A549 (cell line): ENCODE results near the gene LY86. TPM values are rescaled to one million over a fixed set of nuclear protein-coding genes. Genes with fewer than 3 reads are reported as not detected.

Source experiments
- ATAC-seq, 2 experiments: fragments of 200-7000 bp in 1 of 2; fragments of >200 bp in 1 of 2; cut with Nextera tagmentation in 1 of 2; cut with Tn5 transposase in 1 of 2; 3 replicates each; pipeline versions ENCODE4 v1.8.0 to v1.9.1; 2018 to 2020; ENCODE audit warnings: mild to moderate bottlenecking in 1 of 2, moderate library complexity in 1 of 2
- CTCF ChIA-PET: fragments of 300-600 bp; sonication (Branson Sonifier 250); formaldehyde crosslinking; extraction: SDS; loops from one replicate; lab custom pipeline; 2021; ENCODE audit warnings: antibody characterized with exemption, inconsistent platforms; lab: Yijun Ruan, JAX
- POLR2A ChIA-PET: fragments of 350-600 bp; formaldehyde crosslinking; extraction: SDS; loops from one replicate; lab custom pipeline; 2021; ENCODE audit warnings: antibody characterized with exemption, inconsistent platforms; lab: Yijun Ruan, JAX
- DNase-seq, 2 experiments: peaks; one replicate each; pipeline versions ENCODE4 v3.0.0 to v3.0.0-alpha.2; 2011 to 2016; ENCODE audit warnings: low read depth in 1 of 2, low spot score in 1 of 2
- FAIRE-seq: peaks from 2 replicates; lab custom pipeline; 2011; peaks lifted over from hg19 to GRCh38; lab: Jason Lieb, UNC
- H3K27ac ChIP-seq, 2 experiments: fragments of >200 bp; sonication (Bioruptor Twin); formaldehyde crosslinking; 3 replicates each; pipeline ENCODE4 v1.5.1; 2016 to 2017
- H3K4me1 ChIP-seq: fragments of >200 bp; sonication (Bioruptor Twin); formaldehyde crosslinking; 3 replicates; pipeline ENCODE4 v1.6.1; 2016
- H3K4me2 ChIP-seq: fragments of >200 bp; sonication (Bioruptor Twin); formaldehyde crosslinking; 3 replicates; pipeline ENCODE4 v1.6.1; 2016
- H3K4me3 ChIP-seq: fragments of >200 bp; sonication (Bioruptor Twin); formaldehyde crosslinking; 3 replicates; pipeline ENCODE4 v1.5.1; 2016
- H3K9me3 ChIP-seq: fragments of >200 bp; sonication (Bioruptor Twin); formaldehyde crosslinking; 3 replicates; pipeline ENCODE4 v1.6.1; 2016
- CBX2 ChIP-seq: fragments of 200-600 bp; sonication (generic); IDR thresholded peaks from 2 replicates; pipeline ENCODE4 v1.6.1; 2016; ENCODE audit warnings: low read depth, mild to moderate bottlenecking, borderline replicate concordance
- CEBPB ChIP-seq, 2 experiments: fragments of >200 bp in 1 of 2; sonication (Bioruptor Twin) in 1 of 2; formaldehyde crosslinking in 1 of 2; IDR thresholded peaks; 2 replicates each; pipeline ENCODE4 v1.6.1; 2012 to 2016
- CTCF ChIP-seq: fragments of >200 bp; sonication (Bioruptor Twin); formaldehyde crosslinking; IDR thresholded peaks from 3 replicates; pipeline ENCODE4 v1.5.1; 2016
- EHMT2 ChIP-seq: fragments of 200-600 bp; sonication (generic); IDR thresholded peaks from 2 replicates; pipeline ENCODE4 v1.6.1; 2016; ENCODE audit warnings: antibody characterized with exemption, low read depth, mild to moderate bottlenecking, moderate library complexity
- ESRRA ChIP-seq: fragments of 150-350 bp; IDR thresholded peaks from 2 replicates; pipeline ENCODE4 v1.6.1; 2014; ENCODE audit warnings: mild to moderate bottlenecking, low read length, borderline replicate concordance
- FOSB ChIP-seq: fragments of 250-450 bp; sonication (Bioruptor Pico); IDR thresholded peaks from 2 replicates; pipeline ENCODE4 v1.5.0; 2020; ENCODE audit warnings: mild to moderate bottlenecking, moderate library complexity
- FOSL2 ChIP-seq, 2 experiments: fragments of 450-650 bp in 1 of 2; fragments of >200 bp in 1 of 2; sonication (Bioruptor Twin) in 1 of 2; formaldehyde crosslinking; IDR thresholded peaks; 2 replicates each; pipeline versions ENCODE4 v1.5.0 to v1.6.1; 2016 to 2020; ENCODE audit warnings: mild to moderate bottlenecking in 1 of 2, moderate library complexity in 1 of 2
- MAFK ChIP-seq: fragments of 450-650 bp; IDR thresholded peaks from 2 replicates; pipeline ENCODE4 v1.6.1; 2014; ENCODE audit not compliant: partially characterized antibody
- NFE2L2 ChIP-seq: fragments of 150-350 bp; conservative IDR thresholded peaks from 2 replicates; pipeline ENCODE4 v1.6.1; 2014; ENCODE audit warnings: low read length
- NR3C1 ChIP-seq: fragments of >200 bp; sonication (Bioruptor Twin); formaldehyde crosslinking; IDR thresholded peaks from 3 replicates; pipeline ENCODE4 v1.6.1; 2017
- POLR2A ChIP-seq: IDR thresholded peaks from 2 replicates; pipeline ENCODE4 v1.6.1; 2012; ENCODE audit warnings: mild to moderate bottlenecking, low read length
- RAD21 ChIP-seq, 2 experiments: fragments of >200 bp in 1 of 2; sonication (Bioruptor Twin) in 1 of 2; formaldehyde crosslinking in 1 of 2; IDR thresholded peaks in 1 of 2; conservative IDR thresholded peaks in 1 of 2; 2 replicates in 1 of 2; 3 replicates in 1 of 2; pipeline ENCODE4 v1.6.1; 2012 to 2018; ENCODE audit warnings: inconsistent platforms in 1 of 2
- RNF2 ChIP-seq: fragments of 200-600 bp; sonication (generic); IDR thresholded peaks from 2 replicates; pipeline ENCODE4 v1.6.1; 2016; ENCODE audit warnings: low read depth, mild to moderate bottlenecking, antibody characterized with exemption, moderate library complexity, borderline replicate concordance
- TFCP2L1 ChIP-seq: fragments of 250-450 bp; sonication (Bioruptor Pico); IDR thresholded peaks from 2 replicates; pipeline ENCODE4 v1.5.0; 2021; ENCODE audit warnings: mild to moderate bottlenecking
- ZFP36 ChIP-seq: fragments of 450-650 bp; IDR thresholded peaks from 2 replicates; pipeline ENCODE4 v1.6.1; 2014; ENCODE audit warnings: borderline replicate concordance; ENCODE audit not compliant: partially characterized antibody
- WGBS: methylation state at CpG from one replicate; pipeline ENCODE4 v1.1.6; 2017; ENCODE audit errors: missing lambda C conversion rate; 5-methylcytosine and 5-hydroxymethylcytosine counted together
- polyA plus RNA-seq, 4 experiments: library from polyadenylated mRNA; depleted of rRNA in 3 of 4; stranded (reverse); fragments of >200 nt; fragmentation: RNase III in 1 of 4; extraction: RNeasy Plus Mini Kit Qiagen cat#74134 plus additional on column Dnase treatment in 1 of 4; gene quantifications; 2 replicates in 3 of 4; 3 replicates in 1 of 4; pipeline ENCODE4 v1.2.3, GENCODE V29; 2011 to 2017
- TF ChIP-seq, protein P1 (sequence below): fragments of 200-600 bp; sonication (generic); IDR thresholded peaks from 2 replicates; pipeline ENCODE4 v1.6.1; 2016; ENCODE audit warnings: antibody characterized with exemption, mild to moderate bottlenecking, moderate library complexity
- TF ChIP-seq, protein P2 (sequence below): fragments of 250-450 bp; sonication (Bioruptor Pico); IDR thresholded peaks from 2 replicates; pipeline ENCODE4 v1.5.0; 2021; ENCODE audit warnings: mild to moderate bottlenecking, moderate library complexity, borderline replicate concordance
- TF ChIP-seq, protein P3 (sequence below): IDR thresholded peaks from 2 replicates; pipeline ENCODE4 v1.6.1; 2012
- TF ChIP-seq, protein P4 (sequence below): fragments of 250-450 bp; sonication (Bioruptor Pico); IDR thresholded peaks from 2 replicates; pipeline ENCODE4 v1.5.0; 2020; ENCODE audit warnings: low read depth, mild to moderate bottlenecking, moderate library complexity

Gene LY86
- polyA plus RNA-seq, 2 of the 4 experiments (the other 2 are of a cell fraction): not detected

- POLR2A ChIA-PET: interaction anchor here (1.7 kb wide), 1 partner anchor 9 kb away, joined by 15 read pairs; no protein-coding TSS in a partner anchor
These were observed 107.2 kb downstream of the LY86 start for GRCh38 chr6:6695625-6696276.

GRCh38 chr6:6696867-6697531, 108.5 kb downstream of the LY86 start:
- Histone ChIP-seq H3K9me3 (no peaks in the 10 kb centered on the region), H3K4me3 (no peak overlapping the region), H3K27ac (no peak overlapping the region; a peak in 1 of 6 replicates), H3K4me2 (peak overlapping the region; percentile 14; the same call in 1 of the 3 replicates), H3K4me1 (peaks cover 18% of the 10 kb centered on the region)
- ATAC-seq (peak; percentile 25 to 75; a peak in 3 of 6 replicates), FAIRE-seq (no peak), DNase-seq (peak; percentile 33 to 73)
- POLR2A ChIA-PET: interaction anchor here (1.7 kb wide), 1 partner anchor 10 kb away, joined by 15 read pairs; no protein-coding TSS in a partner anchor
- 30% methylated on average over 9 of the region's 9 CpGs for WGBS
- CTCF ChIA-PET: interaction anchor here (0.6 to 1.8 kb wide), 18 partner anchors 8 to 545 kb away, joined by 3 to 10 read pairs (median 4); no protein-coding TSS in a partner anchor
- TF ChIP-seq FOSL2 (IDR thresholded peaks at IDR 0.05) (no peak), FOSL2 (CRISPR knock-in tag; IDR thresholded peaks at IDR 0.05) (no peak), CTCF (peak; percentile 52), CEBPB (IDR thresholded peaks at IDR 0.05) (no peak), ZFP36 (no peak), ESRRA (no peak), RAD21 (conservative IDR thresholded peaks at IDR 0.05 in 1 of 2, IDR thresholded peaks at IDR 0.05 in 1 of 2) (peak; percentile 42 to 60; a peak in 4 of 5 replicates)
- TF ChIP-seq, protein P1, sequence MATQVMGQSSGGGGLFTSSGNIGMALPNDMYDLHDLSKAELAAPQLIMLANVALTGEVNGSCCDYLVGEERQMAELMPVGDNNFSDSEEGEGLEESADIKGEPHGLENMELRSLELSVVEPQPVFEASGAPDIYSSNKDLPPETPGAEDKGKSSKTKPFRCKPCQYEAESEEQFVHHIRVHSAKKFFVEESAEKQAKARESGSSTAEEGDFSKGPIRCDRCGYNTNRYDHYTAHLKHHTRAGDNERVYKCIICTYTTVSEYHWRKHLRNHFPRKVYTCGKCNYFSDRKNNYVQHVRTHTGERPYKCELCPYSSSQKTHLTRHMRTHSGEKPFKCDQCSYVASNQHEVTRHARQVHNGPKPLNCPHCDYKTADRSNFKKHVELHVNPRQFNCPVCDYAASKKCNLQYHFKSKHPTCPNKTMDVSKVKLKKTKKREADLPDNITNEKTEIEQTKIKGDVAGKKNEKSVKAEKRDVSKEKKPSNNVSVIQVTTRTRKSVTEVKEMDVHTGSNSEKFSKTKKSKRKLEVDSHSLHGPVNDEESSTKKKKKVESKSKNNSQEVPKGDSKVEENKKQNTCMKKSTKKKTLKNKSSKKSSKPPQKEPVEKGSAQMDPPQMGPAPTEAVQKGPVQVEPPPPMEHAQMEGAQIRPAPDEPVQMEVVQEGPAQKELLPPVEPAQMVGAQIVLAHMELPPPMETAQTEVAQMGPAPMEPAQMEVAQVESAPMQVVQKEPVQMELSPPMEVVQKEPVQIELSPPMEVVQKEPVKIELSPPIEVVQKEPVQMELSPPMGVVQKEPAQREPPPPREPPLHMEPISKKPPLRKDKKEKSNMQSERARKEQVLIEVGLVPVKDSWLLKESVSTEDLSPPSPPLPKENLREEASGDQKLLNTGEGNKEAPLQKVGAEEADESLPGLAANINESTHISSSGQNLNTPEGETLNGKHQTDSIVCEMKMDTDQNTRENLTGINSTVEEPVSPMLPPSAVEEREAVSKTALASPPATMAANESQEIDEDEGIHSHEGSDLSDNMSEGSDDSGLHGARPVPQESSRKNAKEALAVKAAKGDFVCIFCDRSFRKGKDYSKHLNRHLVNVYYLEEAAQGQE: no peak
- TF ChIP-seq, protein P2, sequence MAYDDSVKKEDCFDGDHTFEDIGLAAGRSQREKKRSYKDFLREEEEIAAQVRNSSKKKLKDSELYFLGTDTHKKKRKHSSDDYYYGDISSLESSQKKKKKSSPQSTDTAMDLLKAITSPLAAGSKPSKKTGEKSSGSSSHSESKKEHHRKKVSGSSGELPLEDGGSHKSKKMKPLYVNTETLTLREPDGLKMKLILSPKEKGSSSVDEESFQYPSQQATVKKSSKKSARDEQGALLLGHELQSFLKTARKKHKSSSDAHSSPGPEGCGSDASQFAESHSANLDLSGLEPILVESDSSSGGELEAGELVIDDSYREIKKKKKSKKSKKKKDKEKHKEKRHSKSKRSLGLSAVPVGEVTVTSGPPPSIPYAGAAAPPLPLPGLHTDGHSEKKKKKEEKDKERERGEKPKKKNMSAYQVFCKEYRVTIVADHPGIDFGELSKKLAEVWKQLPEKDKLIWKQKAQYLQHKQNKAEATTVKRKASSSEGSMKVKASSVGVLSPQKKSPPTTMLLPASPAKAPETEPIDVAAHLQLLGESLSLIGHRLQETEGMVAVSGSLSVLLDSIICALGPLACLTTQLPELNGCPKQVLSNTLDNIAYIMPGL (CRISPR knock-in tag): no peak

More at GRCh38 chr6:6695625-6696276, 107.2 kb downstream of the LY86 start:
- Histone ChIP-seq H3K4me1 (peaks cover 18% of the 10 kb centered on the region), H3K27ac (no peak overlapping the region; a peak in 1 of 6 replicates), H3K9me3 (no peaks in the 10 kb centered on the region), H3K4me2 (no peak overlapping the region), H3K4me3 (no peak overlapping the region)
- 71% methylated on average over 6 of the region's 6 CpGs for WGBS
- TF ChIP-seq TFCP2L1 (CRISPR knock-in tag) (no peak), RNF2 (no peak), POLR2A (no peak), CBX2 (no peak), NFE2L2 (no peak), FOSB (no peak), EHMT2 (no peak), ZFP36 (no peak), NR3C1 (no peak), MAFK (no peak), FOSL2 (IDR thresholded peaks at IDR 0.05) (no peak), FOSL2 (CRISPR knock-in tag; IDR thresholded peaks at IDR 0.05) (no peak)
- TF ChIP-seq, protein P3, sequence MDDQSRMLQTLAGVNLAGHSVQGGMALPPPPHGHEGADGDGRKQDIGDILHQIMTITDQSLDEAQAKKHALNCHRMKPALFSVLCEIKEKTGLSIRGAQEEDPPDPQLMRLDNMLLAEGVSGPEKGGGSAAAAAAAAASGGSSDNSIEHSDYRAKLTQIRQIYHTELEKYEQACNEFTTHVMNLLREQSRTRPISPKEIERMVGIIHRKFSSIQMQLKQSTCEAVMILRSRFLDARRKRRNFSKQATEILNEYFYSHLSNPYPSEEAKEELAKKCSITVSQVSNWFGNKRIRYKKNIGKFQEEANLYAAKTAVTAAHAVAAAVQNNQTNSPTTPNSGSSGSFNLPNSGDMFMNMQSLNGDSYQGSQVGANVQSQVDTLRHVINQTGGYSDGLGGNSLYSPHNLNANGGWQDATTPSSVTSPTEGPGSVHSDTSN: no peak
- TF ChIP-seq, protein P1: no peak
- TF ChIP-seq, protein P4, sequence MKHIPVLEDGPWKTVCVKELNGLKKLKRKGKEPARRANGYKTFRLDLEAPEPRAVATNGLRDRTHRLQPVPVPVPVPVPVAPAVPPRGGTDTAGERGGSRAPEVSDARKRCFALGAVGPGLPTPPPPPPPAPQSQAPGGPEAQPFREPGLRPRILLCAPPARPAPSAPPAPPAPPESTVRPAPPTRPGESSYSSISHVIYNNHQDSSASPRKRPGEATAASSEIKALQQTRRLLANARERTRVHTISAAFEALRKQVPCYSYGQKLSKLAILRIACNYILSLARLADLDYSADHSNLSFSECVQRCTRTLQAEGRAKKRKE (CRISPR knock-in tag): no peak
- CTCF ChIA-PET: interaction anchor here (1.0 to 1.8 kb wide), 10 partner anchors 9 to 546 kb away, joined by 3 to 10 read pairs (median 5); no protein-coding TSS in a partner anchor
- ATAC-seq (no peak), DNase-seq (no peak), FAIRE-seq (no peak)
